Gastroesophageal sphincter (tissue), 4 donors: Measurements from ENCODE around the gene ATP6V0C. TPM values are rescaled to one million over a fixed set of nuclear protein-coding genes. Genes with fewer than 3 reads are reported as not detected.
"Not testable (repeated sequence)": the region's sequence is repeated elsewhere in the genome, so short reads cannot be mapped to it uniquely, and the experiment has no call there.

Experiments
- ATAC-seq: fragments of 150-250 bp; one replicate; pipeline ENCODE4 v1.9.1; 2016; ENCODE audit warnings: mild to moderate bottlenecking, moderate library complexity
- H3K27ac ChIP-seq, 4 donors: fragments of 200-600 bp; sonication (generic) in 3 of 4; 1 replicate in 3 of 4; 2 replicates in 1 of 4; pipeline ENCODE4 v1.5.1; 2016 to 2019
- H3K27me3 ChIP-seq: fragments of 200-600 bp; sonication (generic); one replicate; pipeline ENCODE4 v1.5.1; 2019
- H3K36me3 ChIP-seq, 2 donors: fragments of 200-600 bp; sonication (generic); one replicate each; pipeline ENCODE4 v1.5.1; 2019; ENCODE audit warnings: control low read depth in 1 of 2
- H3K4me1 ChIP-seq, 3 donors: fragments of 200-600 bp; sonication (generic); 1 replicate in 2 of 3; 2 replicates in 1 of 3; pipeline ENCODE4 v1.5.1; 2016 to 2019; ENCODE audit warnings: control low read depth in 2 of 3
- H3K4me3 ChIP-seq, 2 donors: fragments of 200-600 bp; sonication (generic); one replicate each; pipeline ENCODE4 v1.5.1; 2019; ENCODE audit warnings: mild to moderate bottlenecking in 1 of 2, moderate library complexity in 1 of 2
- H3K9me3 ChIP-seq, 3 donors: fragments of 200-600 bp; sonication (generic); one replicate each; pipeline ENCODE4 v1.5.1; 2017 to 2019; ENCODE audit warnings: control low read depth in 2 of 3
- CTCF ChIP-seq, 4 experiments: fragments of 200-600 bp in 2 of 4; fragments of 450-650 bp in 2 of 4; sonication (generic) in 1 of 4; IDR thresholded peaks; one replicate each; pipeline ENCODE4 v1.5.1; 2017 to 2019; ENCODE audit warnings: antibody characterized with exemption in 4 of 4, mild to moderate bottlenecking in 2 of 4, moderate library complexity in 2 of 4
- EP300 ChIP-seq: sonication (generic); formaldehyde crosslinking; IDR thresholded peaks from one replicate; pipeline ENCODE4 v1.6.1; 2017; ENCODE audit warnings: antibody characterized with exemption, mild to moderate bottlenecking
- POLR2A ChIP-seq, 2 donors: fragments of 450-650 bp; IDR thresholded peaks; one replicate each; pipeline ENCODE4 v1.6.1; 2017; ENCODE audit warnings: antibody characterized with exemption in 2 of 2, mild to moderate bottlenecking in 2 of 2, moderate library complexity in 1 of 2
- POLR2AphosphoS5 ChIP-seq: sonication (generic); formaldehyde crosslinking; IDR thresholded peaks from one replicate; pipeline ENCODE4 v1.6.1; 2017; ENCODE audit warnings: antibody characterized with exemption
- WGBS, 2 donors: methylation state at CpG; one replicate each; pipeline ENCODE4 v1.1.5; 2018; ENCODE audit warnings: low coverage in 1 of 2; 5-methylcytosine and 5-hydroxymethylcytosine counted together
- total RNA-seq, 4 donors: library from RNA; depleted of rRNA; stranded (reverse); fragments of >200 nt; gene quantifications; one replicate each; pipeline ENCODE4 v1.1.0, GENCODE V29; 2016

Gene ATP6V0C
- total RNA-seq, 4 donors from 2014 or later: 37.5 to 62.2 (median 50.9) TPM

DNA sequence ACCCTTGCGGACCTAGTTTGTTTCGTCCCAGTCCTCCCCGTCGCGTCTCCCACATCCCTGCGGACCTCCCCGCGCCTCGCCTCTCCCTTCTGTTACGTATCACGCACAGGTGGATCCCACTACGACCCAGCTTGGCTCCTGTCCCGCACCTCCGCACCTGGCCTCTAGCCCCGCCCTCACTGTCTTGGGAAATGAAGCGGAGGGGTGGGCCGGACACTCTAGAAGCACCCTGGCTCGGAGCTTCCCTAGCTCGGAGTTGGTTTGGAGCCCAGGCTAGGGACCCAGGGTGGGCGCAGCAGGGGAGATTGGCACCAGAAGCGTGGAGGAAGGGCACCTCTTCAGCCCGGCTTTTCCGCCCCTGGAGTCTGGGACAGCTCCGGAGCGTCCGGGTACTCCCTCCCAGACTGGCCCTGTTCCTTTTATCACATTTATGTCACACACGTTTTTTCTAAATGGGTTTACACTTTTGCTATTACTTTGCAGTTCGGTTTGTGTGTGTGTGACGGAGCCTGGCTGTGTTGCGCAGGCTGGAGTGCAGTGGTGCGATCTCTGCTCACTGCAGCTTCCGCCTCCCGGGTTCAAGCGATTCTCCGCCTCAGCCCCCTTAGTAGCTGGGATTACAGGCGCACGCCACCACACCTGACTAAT is 18.9 kb downstream of the ATP6V0C start:
- H3K27ac ChIP-seq: peak overlapping the region; percentile 93 to 99 (median 96)
- no peaks in the 10 kb centered on the region for H3K27me3 ChIP-seq
- WGBS, 2 donors: 5 to 10% methylated on average over 4 to 25 of the region's 37 CpGs
- H3K36me3 ChIP-seq: peaks cover 0 to 28% of the 10 kb centered on the region in 2 donors
- peak; percentile 35 for ATAC-seq
- H3K4me3 ChIP-seq: peak overlapping the region; percentile 68 to 77
- H3K9me3 ChIP-seq: no peaks in the 10 kb centered on the region
- TF ChIP-seq POLR2AphosphoS5 (peak; percentile 7), EP300 (no peak), POLR2A (IDR thresholded peaks at IDR 0.05) (peak in 1 of 2 donors; percentile 34)
- peaks cover 0 to 38% (median 6%) of the 10 kb centered on the region in 3 donors for H3K4me1 ChIP-seq

DNA sequence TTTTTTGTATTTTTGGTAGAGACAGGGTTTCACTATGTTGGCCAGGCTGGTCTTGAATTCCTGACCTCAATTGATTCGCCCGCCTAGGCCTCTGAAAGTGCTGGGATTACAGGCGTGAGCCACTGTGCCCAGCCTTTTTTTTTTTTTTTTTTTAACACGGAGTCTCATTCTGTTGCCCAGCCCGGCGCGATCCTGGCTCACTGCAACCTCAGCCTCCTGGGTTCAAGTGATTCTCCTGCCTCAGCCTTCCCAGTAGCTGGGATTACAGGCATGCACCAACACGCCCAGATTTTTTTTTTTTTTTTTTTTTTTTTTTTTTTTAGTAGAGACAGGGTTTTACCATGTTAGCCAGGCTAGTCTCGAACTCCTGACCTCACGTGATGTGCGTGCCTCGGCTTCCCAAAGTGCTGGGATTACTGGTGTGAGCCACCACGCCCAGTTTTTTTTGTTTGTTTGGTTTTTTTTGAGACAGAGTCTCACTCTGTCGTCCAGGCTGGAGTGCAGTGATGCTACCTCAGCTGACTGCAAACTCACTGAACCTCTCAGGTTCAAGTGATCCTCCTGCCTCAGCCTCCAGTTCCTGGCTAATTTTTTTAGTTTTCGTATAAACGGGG is 19.5 kb downstream of the ATP6V0C start:
- H3K9me3 ChIP-seq, ATAC-seq, H3K27me3 ChIP-seq: not testable (repeated sequence)
- Histone ChIP-seq H3K4me1 (peaks cover 0 to 38% (median 6%) of the 10 kb centered on the region in 3 donors), H3K27ac (peak overlapping the region; percentile 93 to 99 (median 96)), H3K36me3 (peaks cover 0 to 21% of the 10 kb centered on the region in 2 donors), H3K4me3 (peak overlapping the region; percentile 68 to 77)
- WGBS, 2 donors: 21 to 47% methylated on average over 7 to 11 of the region's 16 CpGs

GRCh38 chr16:2533912-2534311 is 20.2 kb downstream of the ATP6V0C start:
- no peak for ATAC-seq
- TF ChIP-seq CTCF (IDR thresholded peaks at IDR 0.05) (no peak), EP300 (no peak), POLR2AphosphoS5 (no peak), POLR2A (IDR thresholded peaks at IDR 0.05) (no peak)
- WGBS, 2 donors: 89 to 100% methylated on average over 1 to 11 of the region's 11 CpGs

DNA sequence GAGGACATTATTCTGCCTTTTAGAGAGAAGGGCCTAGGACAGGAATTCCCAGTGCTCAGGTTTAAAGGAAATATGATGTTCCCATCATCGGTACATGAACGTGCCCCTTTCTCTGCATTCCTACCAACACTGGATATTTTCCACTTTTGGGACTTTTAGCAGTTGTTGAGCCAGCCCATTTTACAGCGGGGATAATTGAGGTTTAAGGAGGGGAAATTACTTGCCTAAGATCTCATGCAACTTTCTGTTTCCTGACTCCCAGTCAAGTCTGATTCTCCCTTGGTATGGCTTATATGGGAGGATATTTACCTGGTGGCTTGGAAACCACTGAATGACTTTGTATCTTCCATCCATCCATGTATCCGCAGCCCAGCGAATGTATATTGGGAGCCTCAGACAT is 20.6 kb downstream of the ATP6V0C start:
- WGBS, 2 donors: 87 to 90% methylated on average over 4 to 5 of the region's 5 CpGs
- H3K4me1 ChIP-seq: peaks cover 0 to 47% (median 14%) of the 10 kb centered on the region in 3 donors
- not testable (repeated sequence) for ATAC-seq, H3K27me3 ChIP-seq, H3K4me3 ChIP-seq, H3K9me3 ChIP-seq
- peak overlapping the region in 1 of 4 donors; percentile 62 for H3K27ac ChIP-seq
- peaks cover 0 to 10% of the 10 kb centered on the region in 2 donors for H3K36me3 ChIP-seq

More at GRCh38 chr16:2533912-2534311, 20.2 kb downstream of the ATP6V0C start:
- Histone ChIP-seq H3K27me3 (no peaks in the 10 kb centered on the region), H3K36me3 (peaks cover 0 to 15% of the 10 kb centered on the region in 2 donors), H3K4me3 (no peak overlapping the region), H3K4me1 (peaks cover 0 to 43% (median 9%) of the 10 kb centered on the region in 3 donors), H3K9me3 (no peaks in the 10 kb centered on the region), H3K27ac (peak overlapping the region in 3 of 4 donors; percentile 28 to 99 (median 97))

DNA sequence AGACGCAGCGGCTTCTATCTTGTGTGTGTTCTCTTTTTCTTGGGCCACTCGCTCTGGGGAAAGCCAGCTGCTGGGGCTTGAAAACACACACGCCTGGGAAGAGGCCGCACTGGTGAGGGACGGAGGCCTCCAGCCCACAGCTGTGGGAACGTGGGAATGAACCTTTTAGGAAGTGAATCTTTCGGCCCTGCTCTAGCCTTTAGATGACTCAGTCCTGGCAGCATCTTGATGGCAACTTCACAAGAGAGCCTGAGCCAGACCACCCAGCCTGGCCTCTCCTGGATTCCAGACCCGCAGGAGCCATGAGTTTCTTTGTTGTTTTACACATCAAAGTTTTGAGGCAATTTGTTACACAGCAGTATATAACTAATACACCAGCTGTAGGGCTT is 21.9 kb downstream of the ATP6V0C start:
- TF ChIP-seq POLR2A (IDR thresholded peaks at IDR 0.05): no peak
- TF ChIP-seq POLR2AphosphoS5: peak; percentile 2
- 30 to 67% methylated on average over 1 to 2 of the region's 9 CpGs for WGBS, 2 donors
- ATAC-seq: no peak
- Histone ChIP-seq H3K4me3 (no peak overlapping the region), H3K27ac (peak overlapping the region in 3 of 4 donors; percentile 61 to 88 (median 62)), H3K27me3 (no peaks in the 10 kb centered on the region), H3K9me3 (no peaks in the 10 kb centered on the region), H3K36me3 (peaks cover 0 to 4% of the 10 kb centered on the region in 2 donors), H3K4me1 (peaks cover 0 to 58% (median 20%) of the 10 kb centered on the region in 3 donors)

- no peaks in the 10 kb centered on the region for H3K27me3 ChIP-seq
- peaks cover 0 to 4% of the 10 kb centered on the region in 2 donors for H3K36me3 ChIP-seq
- no peaks in the 10 kb centered on the region for H3K9me3 ChIP-seq
- no peak for TF ChIP-seq EP300
- peak; percentile 26 for TF ChIP-seq POLR2AphosphoS5
- TF ChIP-seq CTCF (IDR thresholded peaks at IDR 0.05): no peak
- peak; percentile 48 to 50 for TF ChIP-seq POLR2A (IDR thresholded peaks at IDR 0.05)
- WGBS, 2 donors: 0 to 2% methylated on average over 7 to 9 of the region's 126 CpGs
- peak within 1 kb of the TSS; percentile 53 to 74 for H3K4me3 ChIP-seq
- ATAC-seq: peak; percentile 93
- H3K4me1 ChIP-seq: peaks cover 0 to 56% (median 20%) of the 10 kb centered on the region in 3 donors
- H3K27ac ChIP-seq: peak within 1 kb of the TSS; percentile 65 to 96 (median 86)
These were observed 24.0 kb downstream of the ATP6V0C start, which contains the start of gene PDPK1 for GRCh38 chr16:2537451-2538379. Gene PDPK1, plus strand, starts transcription at chr16:2538021. Its CDS starts 92 bp downstream, at chr16:2538113.

GRCh38 chr16:2539192-2539844 is 25.6 kb downstream of the ATP6V0C start:
- Histone ChIP-seq H3K4me1 (peaks cover 0 to 52% (median 20%) of the 10 kb centered on the region in 3 donors), H3K4me3 (peak overlapping the region in 1 of 2 donors; percentile 74), H3K27ac (peak overlapping the region in 1 of 4 donors; percentile 84)
- H3K9me3 ChIP-seq, ATAC-seq, H3K27me3 ChIP-seq, H3K36me3 ChIP-seq: not testable (repeated sequence)
- 77 to 84% methylated on average over 11 to 20 of the region's 24 CpGs for WGBS, 2 donors
